Keratinocyte (primary cell): ENCODE results near the gene CILP2. TPM values are rescaled to one million over a fixed set of nuclear protein-coding genes. Genes with fewer than 3 reads are reported as not detected.

Experiments used
- DNase-seq: peaks from one replicate; pipeline ENCODE4 v3.0.0-alpha.2; 2011; ENCODE audit warnings: low read depth, missing footprints, low spot score
- FAIRE-seq: peaks from 2 replicates; lab custom pipeline; 2011; peaks lifted over from hg19 to GRCh38; lab: Jason Lieb, UNC
- H2AFZ ChIP-seq: 2 replicates; pipeline ENCODE4 v1.6.0; 2012; ENCODE audit warnings: low read length, control low read depth, inconsistent platforms; ENCODE audit not compliant: control insufficient read depth
- H3K27ac ChIP-seq: 2 replicates; pipeline ENCODE4 v1.5.1; 2011; ENCODE audit warnings: low read length; ENCODE audit not compliant: control insufficient read depth, insufficient read depth
- H3K27me3 ChIP-seq: 3 replicates; pipeline ENCODE4 v1.6.0; 2011; ENCODE audit warnings: low read length; ENCODE audit not compliant: control insufficient read depth, insufficient read depth; ENCODE audit errors: extremely low read depth
- H3K36me3 ChIP-seq, 2 experiments: 2 replicates in 1 of 2; 3 replicates in 1 of 2; pipeline ENCODE4 v1.5.1; 2011; ENCODE audit warnings: low read length in 2 of 2, mild to moderate bottlenecking in 1 of 2; ENCODE audit not compliant: control insufficient read depth in 2 of 2, insufficient read depth in 2 of 2; ENCODE audit errors: extremely low read depth in 1 of 2
- H3K4me1 ChIP-seq: 3 replicates; pipeline ENCODE4 v1.5.1; 2011; ENCODE audit warnings: low read length; ENCODE audit not compliant: control insufficient read depth, insufficient read depth; ENCODE audit errors: extremely low read depth
- H3K4me2 ChIP-seq: 3 replicates; pipeline ENCODE4 v1.6.0; 2011; ENCODE audit warnings: low read depth, low read length; ENCODE audit not compliant: control insufficient read depth, insufficient read depth; ENCODE audit errors: extremely low read depth
- H3K4me3 ChIP-seq, 3 experiments: fragments of 200-600 bp in 1 of 3; sonication (generic) in 1 of 3; 2 replicates in 2 of 3; 3 replicates in 1 of 3; pipeline ENCODE4 v1.5.1; 2011 to 2016; ENCODE audit warnings: low read length in 3 of 3, mild to moderate bottlenecking in 3 of 3, control low read depth in 2 of 3, inconsistent platforms in 1 of 3, low read depth in 1 of 3, mixed read lengths in 1 of 3, mixed run types in 1 of 3, moderate library complexity in 1 of 3; ENCODE audit not compliant: control insufficient read depth in 2 of 3, insufficient read depth in 2 of 3; ENCODE audit errors: extremely low read depth in 1 of 3
- H3K79me2 ChIP-seq: 2 replicates; pipeline ENCODE4 v1.6.0; 2012; ENCODE audit warnings: low read length; ENCODE audit not compliant: control insufficient read depth, insufficient read depth
- H3K9ac ChIP-seq: 3 replicates; pipeline ENCODE4 v1.6.0; 2011; ENCODE audit warnings: low read length; ENCODE audit not compliant: control insufficient read depth, insufficient read depth; ENCODE audit errors: extremely low read depth
- H3K9me1 ChIP-seq: 3 replicates; pipeline ENCODE4 v1.6.0; 2011; ENCODE audit warnings: low read length; ENCODE audit not compliant: control insufficient read depth, insufficient read depth; ENCODE audit errors: extremely low read depth
- H3K9me3 ChIP-seq: 2 replicates; pipeline ENCODE4 v1.5.1; 2012; ENCODE audit warnings: low read depth, low read length; ENCODE audit not compliant: control insufficient read depth
- H4K20me1 ChIP-seq: 3 replicates; pipeline ENCODE4 v1.6.0; 2011; ENCODE audit warnings: low read length; ENCODE audit not compliant: control insufficient read depth, insufficient read depth; ENCODE audit errors: extremely low read depth
- EZH2 ChIP-seq: IDR thresholded peaks from one replicate; pipeline ENCODE4 v1.6.1; 2012; ENCODE audit warnings: inconsistent platforms, mild to moderate bottlenecking, low read length, moderate library complexity
- dilution Hi-C: fragments of 300-500 bp; cut with MboI; formaldehyde crosslinking; loops from one replicate; pipeline ENCODE4 v1.7.0; 2020; ENCODE audit warnings: low sequenced_read_pairs; ENCODE audit not compliant: extremely low pct_ligation_motif_present
- polyA plus RNA-seq, 5 experiments: library from polyadenylated mRNA; depleted of rRNA in 3 of 5; stranded (reverse) in 3 of 5; stranded (forward) in 1 of 5; unstranded in 1 of 5; fragments of >200 nt; gene quantifications; 1 replicate in 1 of 5; 2 replicates in 3 of 5; 3 replicates in 1 of 5; pipeline versions ENCODE4 v1.2.1 to v1.2.3, GENCODE V29; 2011 to 2012; ENCODE audit warnings: missing spikeins in 2 of 5, low read depth in 1 of 5, low replicate concordance in 1 of 5
- TF ChIP-seq, protein P1 (sequence below), 3 experiments: IDR thresholded peaks in 1 of 3; conservative IDR thresholded peaks in 1 of 3; optimal IDR thresholded peaks in 1 of 3; 2 replicates in 2 of 3; 3 replicates in 1 of 3; pipeline versions ENCODE3 to v1.5.1; 2011; ENCODE audit warnings: low read length in 3 of 3, mild to moderate bottlenecking in 3 of 3, moderate library complexity in 2 of 3, control low read depth in 1 of 3, inconsistent platforms in 1 of 3; ENCODE audit not compliant: insufficient read depth in 2 of 3; ENCODE audit errors: extremely low read depth in 1 of 3

Gene CILP2
- polyA plus RNA-seq, 1 donor (not counting 4 experiments of a cell fraction or from before 2014, with no cell fraction given): 0.07 TPM

DNA sequence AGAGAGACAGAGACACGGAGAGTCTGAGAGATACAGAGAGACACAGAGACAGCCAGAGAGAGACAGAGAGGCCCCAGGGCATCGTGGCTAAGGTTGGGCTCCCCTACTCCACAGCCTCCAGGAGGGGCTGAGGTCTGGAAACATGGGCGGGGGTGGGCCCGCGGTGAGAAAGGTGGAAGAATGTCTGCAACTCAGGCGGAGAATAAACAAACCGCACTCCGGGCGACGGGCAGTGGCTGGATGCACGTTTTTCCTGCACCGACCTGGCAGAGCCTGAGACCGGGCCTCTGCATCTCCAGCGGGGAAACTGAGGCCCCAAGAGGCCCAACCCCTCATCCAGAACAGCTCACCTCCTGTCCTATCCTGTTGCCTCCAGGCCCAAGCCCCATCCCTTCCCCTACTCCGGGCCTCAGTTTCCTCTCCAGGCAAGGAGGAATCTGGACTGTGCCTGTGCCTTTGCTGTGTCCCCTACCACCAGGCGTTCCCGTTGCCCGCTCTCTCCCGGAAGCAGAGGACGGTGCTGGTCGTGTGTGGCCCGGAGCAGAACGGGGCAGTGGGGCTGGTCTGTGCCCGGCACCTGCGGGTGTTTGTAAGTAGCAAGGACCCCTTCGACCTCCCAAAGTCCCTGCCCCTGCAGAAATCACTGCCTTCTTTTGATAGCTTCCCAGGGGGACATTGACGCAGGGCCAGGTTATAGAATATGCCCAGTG, 3.4 kb upstream of the CILP2 start:
- dilution Hi-C loops: no loop called here
- H3K27me3 ChIP-seq: peaks cover 26% of the 10 kb centered on the region

DNA sequence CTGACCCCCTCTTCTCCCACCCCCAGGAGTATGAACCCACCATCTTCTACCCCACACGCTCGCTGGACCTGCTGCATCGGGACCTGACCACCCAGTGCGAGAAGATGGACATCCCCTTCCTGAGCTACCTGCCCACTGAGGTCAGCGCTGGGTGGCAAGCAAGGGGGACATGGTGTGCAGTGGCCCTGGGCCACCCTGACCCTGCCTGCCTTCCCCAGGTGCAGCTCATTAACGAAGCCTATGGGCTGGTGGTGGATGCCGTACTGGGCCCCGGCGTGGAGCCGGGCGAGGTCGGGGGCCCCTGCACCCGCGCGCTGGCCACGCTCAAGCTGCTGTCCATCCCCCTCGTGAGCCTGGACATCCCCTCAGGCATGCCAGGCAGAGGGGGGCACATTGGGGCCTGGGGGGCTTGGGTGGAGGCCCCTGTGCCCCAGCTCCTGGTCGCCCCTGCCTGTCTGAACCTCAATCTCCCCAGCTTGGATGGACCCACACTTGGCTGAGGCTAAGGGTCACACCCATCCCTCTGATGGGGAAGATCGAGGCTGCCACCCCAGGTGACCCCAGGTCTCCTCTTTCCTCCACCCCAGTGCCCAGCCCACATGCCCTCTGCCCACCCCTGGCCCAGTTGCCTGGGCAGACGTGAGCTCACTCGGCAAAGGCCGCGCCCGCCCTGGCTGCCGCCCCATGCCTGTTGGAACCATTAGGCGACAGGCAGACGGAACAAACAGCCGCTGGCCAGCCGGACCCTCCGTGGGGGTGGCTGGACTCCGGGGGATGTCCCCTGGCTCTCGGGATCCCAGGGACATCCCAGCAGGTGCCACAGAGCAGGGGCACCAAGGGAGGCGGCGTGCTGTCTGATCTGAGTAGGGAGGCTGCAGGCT, 2.5 kb upstream of the CILP2 start:
- Histone ChIP-seq H3K4me1 (peaks cover 10% of the 10 kb centered on the region), H3K9ac (no peak overlapping the region), H3K27me3 (peaks cover 32% of the 10 kb centered on the region), H4K20me1 (no peaks in the 10 kb centered on the region), H3K4me3 (no peak overlapping the region), H2AFZ (no peak overlapping the region), H3K36me3 (peaks cover 0 to 3% of the 10 kb centered on the region in 2 experiments), H3K9me1 (no peaks in the 10 kb centered on the region), H3K9me3 (no peaks in the 10 kb centered on the region), H3K4me2 (no peak overlapping the region), H3K27ac (no peak overlapping the region), H3K79me2 (no peaks in the 10 kb centered on the region)
- dilution Hi-C loops: no loop called here
- TF ChIP-seq EZH2: no peak
- TF ChIP-seq, protein P1, sequence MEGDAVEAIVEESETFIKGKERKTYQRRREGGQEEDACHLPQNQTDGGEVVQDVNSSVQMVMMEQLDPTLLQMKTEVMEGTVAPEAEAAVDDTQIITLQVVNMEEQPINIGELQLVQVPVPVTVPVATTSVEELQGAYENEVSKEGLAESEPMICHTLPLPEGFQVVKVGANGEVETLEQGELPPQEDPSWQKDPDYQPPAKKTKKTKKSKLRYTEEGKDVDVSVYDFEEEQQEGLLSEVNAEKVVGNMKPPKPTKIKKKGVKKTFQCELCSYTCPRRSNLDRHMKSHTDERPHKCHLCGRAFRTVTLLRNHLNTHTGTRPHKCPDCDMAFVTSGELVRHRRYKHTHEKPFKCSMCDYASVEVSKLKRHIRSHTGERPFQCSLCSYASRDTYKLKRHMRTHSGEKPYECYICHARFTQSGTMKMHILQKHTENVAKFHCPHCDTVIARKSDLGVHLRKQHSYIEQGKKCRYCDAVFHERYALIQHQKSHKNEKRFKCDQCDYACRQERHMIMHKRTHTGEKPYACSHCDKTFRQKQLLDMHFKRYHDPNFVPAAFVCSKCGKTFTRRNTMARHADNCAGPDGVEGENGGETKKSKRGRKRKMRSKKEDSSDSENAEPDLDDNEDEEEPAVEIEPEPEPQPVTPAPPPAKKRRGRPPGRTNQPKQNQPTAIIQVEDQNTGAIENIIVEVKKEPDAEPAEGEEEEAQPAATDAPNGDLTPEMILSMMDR (optimal IDR thresholded peaks at IDR 0.05 in 1 of 3, IDR thresholded peaks at IDR 0.05 in 1 of 3, conservative IDR thresholded peaks at IDR 0.05 in 1 of 3; ENCODE audit: extremely low read depth in 1 of 3, insufficient read depth in 2 of 3, low read length in 3 of 3): no peak
- no peak for FAIRE-seq
- no peak for DNase-seq

More for the DNA sequence above, 3.4 kb upstream of the CILP2 start:
- Histone ChIP-seq H3K36me3 (peaks cover 0 to 3% of the 10 kb centered on the region in 2 experiments), H2AFZ (no peak overlapping the region), H3K4me1 (peaks cover 10% of the 10 kb centered on the region), H3K27ac (no peak overlapping the region), H3K4me3 (no peak overlapping the region), H3K9me1 (no peaks in the 10 kb centered on the region), H3K4me2 (no peak overlapping the region), H4K20me1 (no peaks in the 10 kb centered on the region), H3K9me3 (no peaks in the 10 kb centered on the region), H3K9ac (no peak overlapping the region), H3K79me2 (no peaks in the 10 kb centered on the region)
- FAIRE-seq: no peak
- TF ChIP-seq, protein P1 (optimal IDR thresholded peaks at IDR 0.05 in 1 of 3, IDR thresholded peaks at IDR 0.05 in 1 of 3, conservative IDR thresholded peaks at IDR 0.05 in 1 of 3; ENCODE audit: extremely low read depth in 1 of 3, insufficient read depth in 2 of 3, low read length in 3 of 3): no peak
- TF ChIP-seq EZH2: no peak
- DNase-seq: no peak
